HG03378 (cell line): ENCODE measurements around the gene BCL2L12.

Source experiments
- ATAC-seq: cut with Tn5 transposase; IDR thresholded peaks from one replicate; pipeline ENCODE4 v1.9.1; 2021; ENCODE audit warnings: mild to moderate bottlenecking, moderate library complexity; ENCODE audit not compliant: unreplicated experiment

The BCL2L12 gene

DNA sequence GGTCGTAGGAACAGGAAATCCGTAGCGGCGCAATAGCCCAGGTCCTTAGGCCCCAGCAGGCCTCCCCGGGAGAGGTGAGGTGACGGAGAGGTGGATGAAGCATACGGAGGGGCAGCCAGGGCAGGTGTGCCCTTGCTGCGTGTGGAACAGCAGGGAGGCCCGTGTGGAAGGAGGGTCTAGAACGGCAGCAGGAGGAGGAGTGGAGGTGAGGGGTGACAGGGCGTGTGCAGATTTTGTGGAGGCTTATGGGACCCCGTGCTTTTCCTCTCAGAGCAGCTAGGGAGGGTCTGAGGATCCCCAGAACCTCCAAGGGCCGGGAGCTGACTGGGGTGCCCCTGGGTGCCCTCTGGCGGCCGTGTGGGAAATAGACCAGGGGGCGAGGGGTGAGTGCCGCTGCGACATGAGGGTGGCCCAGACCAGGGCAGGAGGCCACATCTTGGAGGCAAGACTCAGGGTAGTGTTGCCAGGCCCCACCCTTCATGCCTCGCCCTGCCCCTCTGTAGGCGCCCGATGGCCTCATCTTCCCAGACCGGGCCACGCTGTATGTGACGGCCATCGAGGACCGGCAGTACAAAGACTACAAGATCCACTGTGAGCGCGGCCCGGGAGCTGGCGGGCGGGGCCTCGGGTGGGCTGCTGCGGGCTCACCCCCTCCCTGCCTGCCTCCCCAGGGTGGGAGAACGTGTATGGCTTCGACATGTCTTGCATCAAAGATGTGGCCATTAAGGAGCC lies 18.7 kb downstream of the BCL2L12 start:
- no peak for ATAC-seq

DNA sequence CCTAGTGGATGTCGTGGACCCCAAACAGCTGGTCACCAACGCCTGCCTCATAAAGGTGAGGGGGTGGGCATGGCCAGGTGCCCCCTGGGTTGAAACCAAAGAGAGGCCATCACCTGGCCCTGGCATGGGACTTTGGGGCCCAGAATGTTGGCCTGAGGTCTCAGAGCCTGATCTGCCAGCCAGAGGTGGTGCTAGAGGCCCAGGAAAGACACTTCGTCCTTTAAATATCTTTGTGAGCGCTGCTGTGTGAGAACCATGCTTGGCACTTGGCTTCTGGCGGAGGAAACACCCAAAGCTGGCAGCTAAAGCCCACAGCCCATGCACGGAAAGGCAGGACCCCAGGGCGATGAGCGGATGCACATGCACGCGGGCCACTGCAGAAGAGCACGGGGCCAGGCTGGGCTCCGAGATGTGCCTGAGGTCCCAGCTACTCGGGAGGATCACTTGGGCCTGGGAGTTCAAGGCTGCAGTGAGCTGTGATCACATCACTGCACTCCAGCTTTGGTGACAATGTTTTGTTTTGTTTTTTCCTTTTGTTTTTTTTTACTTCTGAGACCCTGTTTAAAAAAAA lies 19.3 kb downstream of the BCL2L12 start:
- no peak for ATAC-seq

DNA sequence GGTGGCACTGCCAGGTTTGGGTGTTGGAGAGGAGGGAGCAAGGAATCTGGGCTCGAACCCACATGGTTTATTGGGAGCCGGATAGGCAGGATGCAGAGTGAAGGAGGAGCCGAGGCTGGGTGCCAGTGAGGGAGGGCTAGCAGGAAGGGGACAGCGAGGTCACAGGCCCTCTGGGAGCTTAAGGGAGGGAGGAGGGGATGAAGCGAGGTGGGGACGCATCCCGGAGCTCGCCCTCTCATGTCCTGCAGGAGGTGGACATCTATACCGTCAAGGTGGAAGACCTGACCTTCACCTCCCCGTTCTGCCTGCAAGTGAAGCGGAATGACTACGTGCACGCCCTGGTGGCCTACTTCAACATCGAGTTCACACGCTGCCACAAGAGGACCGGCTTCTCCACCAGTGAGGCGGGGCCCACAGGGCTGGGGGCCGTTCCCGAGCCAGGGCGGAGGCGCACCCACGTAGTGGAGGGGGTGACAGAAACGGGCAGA lies 20.2 kb downstream of the BCL2L12 start:
- no peak for ATAC-seq

DNA sequence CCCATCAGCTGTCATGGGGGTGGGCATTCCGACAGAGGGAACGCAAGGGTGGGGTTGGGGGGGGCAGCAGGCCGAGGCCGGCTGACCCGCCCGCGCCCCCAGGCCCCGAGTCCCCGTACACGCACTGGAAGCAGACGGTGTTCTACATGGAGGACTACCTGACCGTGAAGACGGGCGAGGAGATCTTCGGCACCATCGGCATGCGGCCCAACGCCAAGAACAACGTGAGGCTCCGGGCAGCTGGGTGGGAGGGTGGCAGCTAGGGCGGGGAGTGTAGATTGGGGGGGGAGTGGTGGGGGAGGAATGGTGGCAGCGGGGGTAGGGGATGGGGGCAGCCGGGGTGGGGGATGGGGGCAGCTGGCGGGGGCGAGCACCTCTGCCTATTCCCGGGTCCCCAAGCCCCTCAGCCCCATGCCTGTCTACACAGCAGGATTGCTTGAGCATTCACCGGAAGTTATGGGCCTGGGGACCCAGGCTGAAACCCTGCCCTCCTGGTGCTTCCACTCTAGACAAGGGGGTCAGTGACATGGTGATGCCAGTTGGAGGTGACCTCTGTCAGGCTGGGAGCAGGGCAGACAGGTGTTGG lies 20.9 kb downstream of the BCL2L12 start:
- no peak for ATAC-seq

DNA sequence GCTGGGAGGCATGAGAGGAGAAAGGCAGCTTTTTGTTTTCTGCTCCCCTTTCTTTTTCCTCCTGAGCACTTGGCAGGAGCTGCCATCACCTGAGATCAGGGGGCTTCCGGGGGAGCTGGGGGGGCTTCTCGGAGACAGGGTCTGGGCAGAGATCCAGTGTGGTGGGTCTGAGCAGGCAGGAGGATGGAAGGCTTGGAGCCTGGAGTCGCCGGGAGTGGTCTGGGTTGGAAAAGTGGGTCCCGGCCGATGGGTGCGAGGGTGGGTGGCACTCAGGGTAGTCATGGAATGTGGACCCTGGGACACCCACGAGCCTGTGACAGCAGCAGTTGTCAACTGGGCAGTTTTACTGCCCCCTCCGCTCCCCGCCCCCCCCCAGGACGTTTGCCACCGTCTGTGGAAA lies 21.4 kb downstream of the BCL2L12 start:
- no peak for ATAC-seq

DNA sequence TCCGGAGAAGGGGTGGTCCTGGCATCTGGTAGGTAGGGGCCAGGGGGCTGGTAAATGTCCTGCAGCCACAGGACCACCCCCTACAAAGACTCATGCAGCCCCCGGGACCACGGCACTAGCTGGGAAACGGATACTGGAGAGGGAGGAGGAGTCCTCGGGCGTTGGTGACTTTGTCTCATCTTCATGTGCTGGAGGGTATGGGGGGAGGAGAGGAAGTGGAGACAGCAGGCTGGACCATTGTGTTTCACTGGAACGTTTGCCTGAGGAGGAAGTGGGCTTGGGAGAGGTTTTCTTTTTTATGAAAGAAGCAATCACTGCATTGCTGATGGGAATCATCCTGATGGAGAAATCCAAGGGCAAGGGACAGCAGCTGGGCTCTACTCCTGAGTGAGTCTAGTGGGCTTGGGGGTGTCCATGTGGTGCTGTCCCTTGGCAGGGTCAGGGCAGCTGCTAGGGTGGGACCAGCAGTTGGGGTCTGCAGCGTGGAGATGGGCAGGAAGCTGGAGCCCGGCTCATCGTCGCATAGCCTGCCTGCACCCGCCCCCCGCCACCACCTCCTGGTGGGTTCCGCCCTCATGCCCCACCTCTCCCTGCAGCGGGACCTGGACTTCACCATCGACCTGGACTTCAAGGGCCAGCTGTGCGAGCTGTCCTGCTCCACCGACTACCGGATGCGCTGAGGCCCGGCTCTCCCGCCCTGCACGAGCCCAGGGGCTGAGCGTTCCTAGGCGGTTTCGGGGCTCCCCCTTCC lies 22.0 kb downstream of the BCL2L12 start:
- ATAC-seq, result no peak

DNA sequence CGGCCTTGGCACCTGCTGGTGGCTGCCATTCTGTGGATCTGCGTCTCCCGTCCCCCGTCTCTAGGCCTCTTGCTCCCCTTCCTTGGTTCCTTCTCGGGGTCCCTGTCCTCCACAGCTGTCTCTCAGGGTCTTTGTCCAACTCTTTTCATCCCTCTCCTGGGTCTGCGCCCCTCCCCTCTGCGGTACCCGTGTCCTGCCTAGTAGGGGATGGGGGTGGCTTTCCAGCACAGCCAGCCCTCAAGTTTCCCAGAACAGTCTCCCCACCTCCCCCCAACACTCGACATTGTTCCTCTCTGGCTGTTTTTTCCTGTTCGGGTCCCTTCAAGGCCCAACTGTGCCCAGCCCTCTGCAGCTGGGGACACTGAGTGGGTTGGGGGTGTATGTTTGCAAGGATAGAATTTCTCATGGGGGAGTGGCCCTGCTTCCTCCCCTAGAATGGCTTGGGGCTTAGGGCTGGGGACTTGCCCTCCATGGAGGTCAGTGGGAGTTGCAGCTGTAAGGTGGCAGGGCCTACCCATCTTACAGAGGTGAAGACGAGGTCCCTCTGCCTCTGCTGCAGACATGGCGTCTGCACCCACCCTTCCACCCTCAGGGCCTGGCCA lies 22.9 kb downstream of the BCL2L12 start:
- ATAC-seq, result no peak

DNA sequence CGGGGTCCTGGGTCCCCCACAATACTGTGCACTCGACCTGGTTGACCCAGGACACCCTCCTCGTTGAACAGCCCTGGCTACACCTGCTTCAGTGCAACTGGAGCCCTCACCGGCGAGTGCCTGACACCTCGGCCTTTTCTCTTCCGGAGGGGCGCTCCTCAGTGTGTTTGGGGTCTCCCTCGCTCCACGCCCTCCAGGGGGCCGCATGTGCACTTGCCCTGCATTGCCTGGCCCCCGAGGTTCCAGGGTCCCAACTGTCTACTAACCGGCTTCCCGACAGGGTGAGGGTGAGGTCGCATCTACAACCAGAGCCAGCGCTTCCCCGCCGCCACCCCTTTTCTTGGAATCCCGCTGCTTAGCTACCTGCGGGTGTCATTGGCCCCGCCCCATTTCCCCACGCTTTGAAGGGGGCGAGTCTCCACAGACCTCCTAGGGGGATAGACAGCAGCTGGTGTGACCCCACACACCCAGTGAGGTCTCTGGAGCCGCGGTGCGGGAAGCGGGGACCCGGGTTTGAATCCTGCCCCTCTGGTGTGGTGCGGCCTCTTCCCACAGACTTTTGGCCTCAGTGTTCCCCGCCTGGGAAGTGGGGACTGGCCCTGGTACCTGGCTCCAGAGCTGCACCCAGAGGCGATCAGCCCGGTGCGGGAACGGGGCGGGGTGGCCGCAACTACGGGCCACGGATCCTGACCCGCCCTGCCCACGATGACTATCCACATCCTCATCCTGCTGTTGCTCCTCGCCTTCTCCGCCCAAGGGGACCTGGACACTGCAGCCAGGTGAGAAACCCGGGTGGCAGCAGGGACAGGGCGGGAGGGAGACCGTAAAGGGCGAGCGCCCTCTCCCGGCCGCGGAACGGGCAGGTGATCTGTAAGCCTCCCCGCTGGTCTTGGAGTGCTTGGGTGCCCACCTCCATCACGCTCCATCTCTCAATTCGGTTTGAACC lies 23.7 kb downstream of the BCL2L12 start, which contains the start of gene ADM5:
Gene ADM5 (plus strand): TSS at position 462 of the 946 bp plus-strand sequence. CDS start 244 bp downstream, at position 706.
- no peak for ATAC-seq

DNA sequence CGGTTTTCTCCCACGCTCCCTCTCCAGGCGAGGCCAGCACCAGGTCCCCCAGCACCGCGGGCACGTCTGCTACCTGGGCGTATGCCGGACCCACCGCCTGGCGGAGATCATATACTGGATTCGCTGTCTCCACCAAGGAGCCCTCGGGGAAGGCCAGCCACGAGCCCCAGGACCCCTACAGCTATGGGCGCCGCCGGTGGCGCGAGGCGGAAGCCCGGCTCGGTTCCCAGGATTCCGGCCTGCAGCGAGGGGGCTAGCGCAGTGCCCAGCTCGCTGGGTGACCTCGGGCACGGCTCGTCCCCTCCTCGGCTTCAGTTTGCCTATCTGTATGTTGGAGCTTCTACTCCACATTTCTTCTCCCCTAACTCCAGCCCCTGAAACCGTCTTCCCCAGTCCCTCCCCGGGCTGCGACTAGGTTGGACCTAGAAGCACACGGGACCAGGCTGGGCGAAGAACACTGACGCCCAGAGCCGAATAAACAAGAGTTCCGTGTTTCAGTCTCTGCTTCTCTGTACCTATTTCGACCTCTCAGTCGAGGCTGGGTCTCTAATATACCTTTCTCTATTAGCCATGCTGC lies 24.4 kb downstream of the BCL2L12 start:
- no peak for ATAC-seq

DNA sequence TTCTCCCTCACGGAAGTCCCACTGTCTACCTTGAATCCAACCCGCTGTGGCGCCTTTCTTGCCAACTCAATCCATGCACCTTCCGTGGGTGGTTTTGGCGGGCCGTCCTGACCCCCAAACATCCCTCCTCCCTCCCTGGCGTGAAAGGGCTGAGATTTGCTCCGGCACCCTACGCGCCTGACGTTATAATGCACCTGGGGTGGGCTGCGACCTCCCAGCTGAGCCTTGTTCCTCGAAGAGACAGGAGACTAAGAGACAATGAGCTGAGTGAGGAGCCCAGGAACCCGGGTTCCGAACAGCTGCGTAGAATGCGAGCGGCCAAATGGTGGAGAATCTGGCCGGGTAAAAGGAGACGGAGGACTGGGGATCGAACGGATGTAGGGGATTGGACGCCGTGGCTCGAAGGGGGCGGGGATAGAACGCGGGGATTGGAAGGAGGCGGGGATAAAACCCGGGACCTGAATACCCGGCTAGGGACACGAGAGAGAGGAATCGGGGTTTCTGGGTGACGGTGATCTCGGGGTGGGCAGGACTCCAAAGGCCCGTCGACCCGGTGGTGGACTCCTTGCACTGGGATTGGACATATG lies 25.0 kb downstream of the BCL2L12 start, which contains the start of gene CPT1C:
Gene CPT1C (plus strand): TSS at position 461 of the 587 bp plus-strand sequence. CDS start 1,137 bp downstream, outside the sequence.
- ATAC-seq, result no peak

DNA sequence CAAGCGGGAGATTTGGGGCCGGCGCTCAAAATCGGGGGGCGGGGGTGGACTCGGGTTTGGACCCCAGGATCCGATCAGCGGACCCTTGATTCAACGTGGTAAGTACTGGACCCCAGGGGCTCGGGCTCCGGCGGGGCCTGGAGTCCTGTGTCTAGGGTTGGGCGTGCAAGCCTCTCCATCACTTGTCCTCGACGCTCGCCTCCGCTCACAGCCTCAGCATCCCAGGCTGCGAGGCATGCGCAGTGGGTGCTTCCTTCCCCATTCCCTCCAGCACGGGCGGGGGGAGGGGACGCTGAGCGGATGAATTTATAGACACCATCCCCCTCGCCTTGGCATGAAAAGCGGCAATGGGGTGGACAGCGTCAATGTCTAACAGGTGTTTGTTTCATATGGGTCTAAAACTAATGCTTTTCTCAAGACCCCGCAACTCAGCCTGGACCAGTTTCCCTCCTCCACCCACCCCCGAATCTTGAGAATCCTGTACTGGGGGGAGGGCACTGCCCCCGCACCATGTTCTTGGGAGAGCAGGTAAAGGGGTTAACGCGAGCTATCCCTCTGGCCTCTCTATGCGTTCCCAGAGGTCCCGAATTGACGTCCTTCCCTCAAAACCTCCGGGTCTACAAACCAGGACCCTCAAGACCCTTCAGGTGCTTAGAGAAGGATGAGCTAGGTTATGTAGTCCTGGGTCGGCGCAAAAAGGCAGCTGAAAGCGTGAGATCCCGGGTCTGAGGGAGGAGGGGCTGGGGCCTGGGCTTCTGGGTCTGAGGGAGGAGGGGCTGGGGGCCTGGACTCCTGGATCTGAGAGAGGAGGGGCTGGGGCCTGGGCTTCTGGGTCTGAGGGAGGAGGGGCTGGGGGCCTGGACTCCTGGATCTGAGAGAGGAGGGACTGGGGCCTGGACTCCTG lies 25.8 kb downstream of the BCL2L12 start:
- no peak for ATAC-seq

DNA sequence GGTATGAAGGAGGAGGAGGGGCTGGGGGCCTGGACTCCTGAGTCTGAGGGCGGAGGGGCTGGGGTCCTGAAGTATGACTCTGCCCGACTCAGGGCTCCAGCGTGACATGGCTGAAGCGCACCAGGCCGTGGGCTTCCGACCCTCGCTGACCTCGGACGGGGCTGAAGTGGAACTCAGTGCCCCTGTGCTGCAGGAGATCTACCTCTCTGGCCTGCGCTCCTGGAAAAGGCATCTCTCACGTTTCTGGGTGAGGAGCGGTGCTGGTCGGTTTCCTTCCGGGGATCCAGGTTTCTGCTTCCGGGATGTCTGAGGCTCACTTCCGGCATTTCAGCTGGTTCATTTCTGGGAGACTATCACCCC lies 26.4 kb downstream of the BCL2L12 start:
- no peak for ATAC-seq

DNA sequence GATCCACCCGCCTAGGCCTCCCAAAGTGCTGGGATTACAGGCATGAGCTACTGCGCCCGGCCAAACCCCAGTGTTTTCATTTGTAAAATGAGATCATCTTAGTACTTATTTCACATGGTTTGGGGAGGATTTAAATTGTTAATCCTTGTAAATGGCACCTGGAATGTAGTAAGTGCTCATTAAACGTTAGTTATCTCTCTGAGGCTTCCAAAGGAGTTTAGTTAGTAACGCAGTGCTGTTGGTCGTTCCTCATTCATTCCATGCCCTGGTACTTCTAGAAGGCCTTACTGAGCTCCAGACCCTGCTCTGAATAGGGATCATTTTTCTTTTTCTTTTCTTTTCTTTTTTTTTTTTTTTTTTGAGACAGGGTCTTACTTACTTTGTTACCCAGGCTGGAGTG lies 30.4 kb downstream of the BCL2L12 start:
- no peak for ATAC-seq

DNA sequence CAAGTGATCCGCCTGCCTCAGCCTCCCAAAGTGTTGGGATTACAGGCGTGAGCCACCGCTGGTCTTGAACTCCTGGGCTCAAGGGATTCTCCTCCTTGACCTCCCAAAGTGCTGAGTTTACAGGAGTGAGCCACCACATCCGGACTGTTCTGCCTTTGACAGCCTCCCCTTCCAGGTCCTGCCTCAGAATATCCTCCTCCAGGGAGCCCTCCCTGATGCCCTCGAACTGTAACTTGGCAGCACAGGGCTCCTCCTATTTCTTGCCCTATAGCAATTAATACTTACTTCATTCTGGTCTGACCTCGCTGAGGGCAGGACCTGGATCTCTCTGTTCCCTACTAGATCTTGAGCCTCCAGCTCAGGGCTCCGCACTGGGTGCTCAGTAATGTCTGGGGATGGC lies 31.1 kb downstream of the BCL2L12 start:
- ATAC-seq, result no peak

DNA sequence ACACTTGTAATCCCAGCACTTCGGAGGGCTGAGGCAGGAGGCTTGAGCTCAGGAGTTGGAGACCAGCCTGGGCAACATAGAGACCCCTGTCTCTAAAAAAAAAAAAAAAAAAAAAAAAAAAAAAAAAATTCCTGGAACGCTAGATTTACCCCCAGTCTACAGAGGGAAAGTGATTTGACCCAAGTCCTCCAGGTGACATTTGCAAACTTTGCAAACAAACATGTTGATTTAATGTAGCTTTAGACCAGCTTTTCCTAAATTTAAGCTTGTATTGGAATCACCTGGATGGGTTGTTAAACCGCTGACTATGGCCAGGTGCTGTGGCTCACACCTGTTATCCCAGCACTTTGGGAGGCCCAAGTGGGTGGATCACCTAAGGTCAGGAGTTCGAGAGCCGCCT lies 33.6 kb downstream of the BCL2L12 start:
- ATAC-seq, result no peak

DNA sequence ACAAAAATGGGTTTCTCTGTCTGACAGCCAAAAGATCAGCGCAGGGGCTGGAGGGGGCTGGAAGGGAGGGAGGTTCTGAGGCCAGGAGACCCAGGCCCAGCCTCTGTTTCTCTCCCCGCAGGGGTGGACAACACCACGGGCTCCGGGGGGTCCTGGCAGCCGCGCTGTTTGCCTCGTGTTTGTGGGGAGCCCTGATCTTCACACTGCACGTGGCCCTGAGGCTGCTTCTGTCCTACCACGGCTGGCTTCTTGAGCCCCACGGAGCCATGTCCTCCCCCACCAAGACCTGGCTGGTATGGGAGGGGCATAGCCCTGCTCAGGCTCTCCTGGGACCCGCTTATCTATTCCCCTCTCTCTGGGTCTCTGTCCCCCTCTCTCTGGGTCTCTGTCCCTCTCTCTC lies 34.8 kb downstream of the BCL2L12 start:
- no peak for ATAC-seq

DNA sequence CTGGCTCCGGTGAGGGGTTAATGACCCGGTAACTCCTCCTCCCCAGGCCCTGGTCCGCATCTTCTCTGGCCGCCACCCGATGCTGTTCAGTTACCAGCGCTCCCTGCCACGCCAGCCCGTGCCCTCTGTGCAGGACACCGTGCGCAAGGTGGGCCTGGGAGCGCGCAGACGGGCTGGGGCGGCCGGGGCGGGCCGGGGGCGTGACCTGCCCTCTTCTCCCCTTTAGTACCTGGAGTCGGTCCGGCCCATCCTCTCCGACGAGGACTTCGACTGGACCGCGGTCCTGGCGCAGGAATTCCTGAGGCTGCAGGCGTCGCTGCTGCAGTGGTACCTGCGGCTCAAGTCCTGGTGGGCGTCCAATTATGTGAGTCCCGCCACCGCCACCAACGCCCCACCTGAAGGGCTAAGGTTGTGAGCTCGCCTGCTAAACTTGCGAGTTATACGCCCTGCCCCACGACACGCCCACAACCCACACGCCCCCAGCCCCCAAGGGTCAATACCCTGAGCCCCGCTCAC lies 35.6 kb downstream of the BCL2L12 start:
- ATAC-seq, result no peak
